HG03139 (cell line): Measurements from ENCODE around the gene DCAF10.
"Not testable (repeated sequence)": the region's sequence is repeated elsewhere in the genome, so short reads cannot be mapped to it uniquely, and the experiment has no call there.

Experiments used
- ATAC-seq: cut with Tn5 transposase; IDR thresholded peaks from one replicate; pipeline ENCODE4 v1.9.1; 2021; ENCODE audit not compliant: unreplicated experiment

The DCAF10 gene

GRCh38 chr9:37856551-37856950 is 56.0 kb downstream of the DCAF10 start:
- ATAC-seq: no peak

- no peak for ATAC-seq
These were observed 58.4 kb downstream of the DCAF10 start for GRCh38 chr9:37859043-37859442.

- no peak for ATAC-seq
These were observed 61.9 kb downstream of the DCAF10 start for GRCh38 chr9:37862530-37862929.

GRCh38 chr9:37870081-37870798 is 69.6 kb downstream of the DCAF10 start:
- ATAC-seq: no peak

- ATAC-seq: no peak
These were observed 70.2 kb downstream of the DCAF10 start for GRCh38 chr9:37870799-37871176.

GRCh38 chr9:37873955-37874354 is 73.4 kb downstream of the DCAF10 start:
- ATAC-seq: no peak

- no peak for ATAC-seq
These were observed 75.8 kb downstream of the DCAF10 start for GRCh38 chr9:37876376-37876775.

- ATAC-seq: no peak
These were observed 80.4 kb downstream of the DCAF10 start for GRCh38 chr9:37880916-37881479.

GRCh38 chr9:37887977-37888583 is 87.5 kb downstream of the DCAF10 start:
- ATAC-seq: not testable (repeated sequence)

GRCh38 chr9:37889536-37889935 is 88.9 kb downstream of the DCAF10 start:
- ATAC-seq: no peak

- not testable (repeated sequence) for ATAC-seq
These were observed 90.4 kb downstream of the DCAF10 start for GRCh38 chr9:37891042-37891441.

- ATAC-seq: no peak
These were observed 91.5 kb downstream of the DCAF10 start for GRCh38 chr9:37892063-37892462.

GRCh38 chr9:37897665-37898064 is 97.1 kb downstream of the DCAF10 start:
- no peak for ATAC-seq

GRCh38 chr9:37899041-37899440 is 98.4 kb downstream of the DCAF10 start:
- ATAC-seq: no peak

- ATAC-seq: no peak
These were observed 101.5 kb downstream of the DCAF10 start for GRCh38 chr9:37902131-37902530.

GRCh38 chr9:37902796-37903646 is 102.4 kb downstream of the DCAF10 start:
- peak; percentile 4 for ATAC-seq

- ATAC-seq: peak; percentile 78
These were observed 103.2 kb downstream of the DCAF10 start, which contains the start of gene SLC25A51 for GRCh38 chr9:37903647-37904444. TSS of gene SLC25A51 (minus strand) at chr9:37904127. CDS start at chr9:37888550, 15,577 bp downstream.

- no peak for ATAC-seq
These were observed 104.0 kb downstream of the DCAF10 start for GRCh38 chr9:37904445-37905130.

- no peak for ATAC-seq
These were observed 104.5 kb downstream of the DCAF10 start for GRCh38 chr9:37905131-37905505.

- no peak for ATAC-seq
These were observed 105.2 kb downstream of the DCAF10 start for GRCh38 chr9:37905776-37906175.
